ENCODE results near the gene TADA2A.

Gene TADA2A

DNA sequence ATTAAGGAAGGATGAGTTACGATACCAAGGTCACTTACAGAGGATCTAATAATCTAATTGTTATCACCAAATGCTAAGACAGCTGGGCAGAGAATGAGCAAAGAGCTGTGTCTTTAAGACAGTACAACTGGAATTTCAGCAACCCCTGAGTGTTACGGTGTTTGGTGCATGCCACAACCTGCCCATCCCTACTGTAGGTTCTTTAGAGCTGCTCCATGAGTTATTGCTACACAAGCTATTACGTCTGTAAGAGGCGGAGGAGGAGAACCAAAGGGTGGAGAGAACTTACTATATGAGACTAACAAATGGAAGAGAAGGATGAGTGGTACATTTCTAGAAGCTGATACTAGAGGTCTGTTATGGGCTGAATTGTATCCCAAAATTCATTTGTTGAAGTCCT is 45.1 kb upstream of the TADA2A start:
- H3K4me3 ChIP-seq (replicated peaks; ENCODE audit: low read depth, low read length), result no peak overlapping the region
- no peaks in the 10 kb centered on the region for H3K36me3 ChIP-seq (ENCODE audit: control insufficient read depth, insufficient read depth, low read length)
- no peak for DNase-seq (ENCODE audit: extremely low read depth, insufficient read length)
- TF ChIP-seq, protein P1, sequence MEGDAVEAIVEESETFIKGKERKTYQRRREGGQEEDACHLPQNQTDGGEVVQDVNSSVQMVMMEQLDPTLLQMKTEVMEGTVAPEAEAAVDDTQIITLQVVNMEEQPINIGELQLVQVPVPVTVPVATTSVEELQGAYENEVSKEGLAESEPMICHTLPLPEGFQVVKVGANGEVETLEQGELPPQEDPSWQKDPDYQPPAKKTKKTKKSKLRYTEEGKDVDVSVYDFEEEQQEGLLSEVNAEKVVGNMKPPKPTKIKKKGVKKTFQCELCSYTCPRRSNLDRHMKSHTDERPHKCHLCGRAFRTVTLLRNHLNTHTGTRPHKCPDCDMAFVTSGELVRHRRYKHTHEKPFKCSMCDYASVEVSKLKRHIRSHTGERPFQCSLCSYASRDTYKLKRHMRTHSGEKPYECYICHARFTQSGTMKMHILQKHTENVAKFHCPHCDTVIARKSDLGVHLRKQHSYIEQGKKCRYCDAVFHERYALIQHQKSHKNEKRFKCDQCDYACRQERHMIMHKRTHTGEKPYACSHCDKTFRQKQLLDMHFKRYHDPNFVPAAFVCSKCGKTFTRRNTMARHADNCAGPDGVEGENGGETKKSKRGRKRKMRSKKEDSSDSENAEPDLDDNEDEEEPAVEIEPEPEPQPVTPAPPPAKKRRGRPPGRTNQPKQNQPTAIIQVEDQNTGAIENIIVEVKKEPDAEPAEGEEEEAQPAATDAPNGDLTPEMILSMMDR (IDR thresholded peaks at IDR 0.05; ENCODE audit: insufficient read depth, low read length, poor library complexity, severe bottlenecking), result no peak
- no peaks in the 10 kb centered on the region for H3K27me3 ChIP-seq (replicated peaks; ENCODE audit: control insufficient read depth, insufficient read depth, low read length)

DNA sequence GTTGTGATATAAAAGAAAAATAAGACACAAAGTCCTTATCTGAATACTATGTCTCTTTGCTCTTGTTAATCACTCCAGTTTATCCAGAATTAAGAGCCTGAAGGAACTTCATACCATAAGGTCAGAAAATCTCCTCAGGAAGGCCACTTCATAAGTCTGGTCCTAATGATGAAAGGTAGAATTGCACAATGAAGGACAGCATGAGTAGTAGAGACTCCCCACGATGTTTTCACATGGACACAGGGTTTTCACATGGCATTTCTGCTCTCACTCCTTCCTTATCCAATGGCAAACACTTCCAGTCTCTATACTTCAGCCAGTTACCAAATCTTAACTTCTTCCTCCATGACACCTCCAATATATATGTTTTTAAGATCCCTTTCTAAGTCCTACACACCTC is 41.1 kb upstream of the TADA2A start:
- Histone ChIP-seq H3K36me3 (ENCODE audit: control insufficient read depth, insufficient read depth, low read length) (no peaks in the 10 kb centered on the region), H3K27me3 (replicated peaks; ENCODE audit: control insufficient read depth, insufficient read depth, low read length) (no peaks in the 10 kb centered on the region), H3K4me3 (replicated peaks; ENCODE audit: low read depth, low read length) (no peak overlapping the region)
- DNase-seq (ENCODE audit: extremely low read depth, insufficient read length), result no peak
- TF ChIP-seq, protein P1 (IDR thresholded peaks at IDR 0.05; ENCODE audit: insufficient read depth, low read length, poor library complexity, severe bottlenecking), result no peak

DNA sequence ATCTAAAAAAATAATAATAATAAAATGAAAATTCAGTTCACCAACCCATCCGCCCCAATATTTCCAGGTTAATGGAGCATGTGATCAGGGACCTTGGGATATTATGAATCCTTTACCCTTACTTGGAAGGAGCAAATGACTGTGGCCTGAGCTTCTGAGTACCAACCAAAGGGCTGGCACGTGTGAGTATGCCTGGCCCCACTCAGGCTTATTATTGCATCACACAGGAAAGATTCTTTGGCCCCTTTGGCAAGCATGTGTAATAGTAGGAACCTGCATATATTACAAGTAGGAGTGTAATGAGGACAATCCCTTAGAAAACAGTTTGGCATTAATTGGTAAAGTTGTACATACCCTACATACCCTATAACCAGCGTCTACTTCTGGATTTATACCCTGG is 38.1 kb upstream of the TADA2A start:
- DNase-seq (ENCODE audit: extremely low read depth, insufficient read length), result no peak
- TF ChIP-seq, protein P1 (IDR thresholded peaks at IDR 0.05; ENCODE audit: insufficient read depth, low read length, poor library complexity, severe bottlenecking), result no peak
- no peak overlapping the region for H3K4me3 ChIP-seq (replicated peaks; ENCODE audit: low read depth, low read length)
- H3K27me3 ChIP-seq (replicated peaks; ENCODE audit: control insufficient read depth, insufficient read depth, low read length), result no peaks in the 10 kb centered on the region
- H3K36me3 ChIP-seq (ENCODE audit: control insufficient read depth, insufficient read depth, low read length), result no peaks in the 10 kb centered on the region

DNA sequence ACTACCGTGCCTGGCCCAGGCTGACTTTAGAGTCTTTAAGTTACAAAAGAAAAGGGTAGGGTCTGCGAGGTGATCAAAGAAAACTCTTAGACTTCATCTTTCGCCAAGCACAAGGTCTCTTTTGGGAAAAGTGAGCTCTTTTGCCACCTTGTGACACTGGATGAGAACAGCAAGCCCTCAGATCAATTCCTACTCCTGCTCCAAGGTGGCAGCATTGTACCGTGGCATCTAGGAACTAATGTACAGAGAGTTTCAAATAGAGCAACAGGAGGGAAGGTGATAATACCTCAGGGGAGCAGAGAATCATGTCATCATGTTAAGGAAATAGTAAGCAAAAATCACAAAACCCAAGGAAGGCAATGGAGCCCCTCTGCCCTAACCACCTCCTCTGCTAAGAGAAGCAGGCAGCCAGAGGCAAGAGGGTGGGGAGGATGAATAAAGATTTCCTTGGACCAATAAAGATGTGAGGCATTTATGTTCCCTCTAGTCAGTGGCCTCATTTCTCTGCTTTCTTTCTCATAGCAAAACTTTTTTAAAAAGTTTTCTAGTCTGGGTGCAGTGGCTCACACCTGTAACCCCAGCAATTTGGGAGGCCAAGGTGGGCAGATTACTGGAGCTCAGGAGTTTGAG is 33.0 kb upstream of the TADA2A start:
- DNase-seq (ENCODE audit: extremely low read depth, insufficient read length), result peak; percentile 51
- Histone ChIP-seq H3K27me3 (replicated peaks; ENCODE audit: control insufficient read depth, insufficient read depth, low read length) (no peaks in the 10 kb centered on the region), H3K36me3 (ENCODE audit: control insufficient read depth, insufficient read depth, low read length) (no peaks in the 10 kb centered on the region), H3K4me3 (replicated peaks; ENCODE audit: low read depth, low read length) (no peak overlapping the region)
- TF ChIP-seq, protein P1 (IDR thresholded peaks at IDR 0.05; ENCODE audit: insufficient read depth, low read length, poor library complexity, severe bottlenecking), result peak; percentile 99

DNA sequence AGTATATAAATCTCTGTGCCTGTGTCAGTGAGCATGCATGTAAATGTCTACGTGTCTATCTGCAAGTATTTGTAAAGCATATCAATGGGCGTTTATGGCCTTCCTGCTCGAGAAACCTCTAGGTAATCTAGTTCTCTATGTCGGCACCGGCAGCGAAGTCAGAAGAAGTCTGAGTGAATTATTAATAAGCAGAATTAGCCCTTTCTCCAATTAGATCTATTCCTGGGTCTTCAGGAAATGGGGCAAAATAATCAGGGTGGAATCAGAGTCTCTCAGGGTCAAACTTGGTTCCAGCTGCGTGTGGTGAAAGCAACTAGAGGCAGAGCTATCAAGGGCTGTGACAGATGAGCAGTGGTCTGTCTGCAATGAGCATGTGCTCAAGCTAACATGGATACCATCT is 31.0 kb upstream of the TADA2A start, which contains the start of gene C17orf78:
Gene C17orf78, plus strand, starts transcription at position 280 of the 400 bp plus-strand sequence. Its CDS starts 108 bp downstream, at position 388.
- Histone ChIP-seq H3K36me3 (ENCODE audit: control insufficient read depth, insufficient read depth, low read length) (no peaks in the 10 kb centered on the region), H3K27me3 (replicated peaks; ENCODE audit: control insufficient read depth, insufficient read depth, low read length) (no peaks in the 10 kb centered on the region), H3K4me3 (replicated peaks; ENCODE audit: low read depth, low read length) (no peak within 1 kb of the TSS)
- TF ChIP-seq, protein P1 (IDR thresholded peaks at IDR 0.05; ENCODE audit: insufficient read depth, low read length, poor library complexity, severe bottlenecking), result no peak
- no peak for DNase-seq (ENCODE audit: extremely low read depth, insufficient read length)

DNA sequence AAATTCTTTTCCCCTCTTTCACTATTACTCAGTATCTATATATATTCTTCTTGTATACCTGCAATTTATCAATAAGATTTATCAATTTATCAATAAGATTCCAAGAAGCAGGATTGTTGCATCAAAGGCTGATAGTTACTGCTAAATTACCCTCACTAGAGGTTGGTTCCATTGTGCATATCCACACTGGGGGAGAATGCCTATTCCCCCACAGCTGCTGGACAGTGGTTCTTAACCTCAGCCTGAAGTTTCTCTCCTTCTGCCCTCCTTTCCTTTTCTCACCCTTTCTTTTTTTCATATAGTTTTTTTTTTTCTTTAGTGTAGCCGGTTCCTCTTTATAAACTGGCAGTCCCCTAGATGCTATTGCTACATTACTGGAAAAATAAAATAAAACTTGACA is 24.6 kb upstream of the TADA2A start:
- TF ChIP-seq, protein P1 (IDR thresholded peaks at IDR 0.05; ENCODE audit: insufficient read depth, low read length, poor library complexity, severe bottlenecking), result no peak
- Histone ChIP-seq H3K4me3 (replicated peaks; ENCODE audit: low read depth, low read length) (no peak overlapping the region), H3K36me3 (ENCODE audit: control insufficient read depth, insufficient read depth, low read length) (no peaks in the 10 kb centered on the region), H3K27me3 (replicated peaks; ENCODE audit: control insufficient read depth, insufficient read depth, low read length) (no peaks in the 10 kb centered on the region)
- DNase-seq (ENCODE audit: extremely low read depth, insufficient read length), result no peak

Measured in GM06990 (cell line).